IMR-90 (cell line): ENCODE data around the gene PYCARD.

ENCODE experiments used
- MAZ ChIP-seq: IDR thresholded peaks from 2 replicates; pipeline ENCODE4 v1.6.1; 2012; ENCODE audit warnings: low read depth, mild to moderate bottlenecking, low read length, improper control_type of control experiment, moderate library complexity, borderline replicate concordance
- NFE2L2 ChIP-seq: fragments of 150-350 bp; IDR thresholded peaks from 2 replicates; pipeline ENCODE4 v1.6.1; 2016; ENCODE audit warnings: low read depth, mild to moderate bottlenecking, low read length
- POLR2A ChIP-seq: IDR thresholded peaks from 2 replicates; pipeline ENCODE4 v1.6.1; 2012; ENCODE audit warnings: mild to moderate bottlenecking, low read depth, low read length
- RCOR1 ChIP-seq: IDR thresholded peaks from 2 replicates; pipeline ENCODE4 v1.6.1; 2012; ENCODE audit warnings: mild to moderate bottlenecking, low read length, improper control_type of control experiment; ENCODE audit not compliant: insufficient replicate concordance
- RFX5 ChIP-seq: IDR thresholded peaks from 2 replicates; pipeline ENCODE4 v1.8.0; 2012; ENCODE audit warnings: low read depth, mild to moderate bottlenecking, low read length, moderate library complexity
- TF ChIP-seq, protein P1 (sequence below): fragments of 150-350 bp; IDR thresholded peaks from 2 replicates; pipeline ENCODE4 v1.6.1; 2017; ENCODE audit warnings: mild to moderate bottlenecking, antibody characterized with exemption, low read length, low read depth
- TF ChIP-seq, protein P2 (sequence below): conservative IDR thresholded peaks from 2 replicates; pipeline ENCODE4 v1.5.1; 2012; ENCODE audit warnings: mild to moderate bottlenecking, low read depth, low read length, improper control_type of control experiment

DNA sequence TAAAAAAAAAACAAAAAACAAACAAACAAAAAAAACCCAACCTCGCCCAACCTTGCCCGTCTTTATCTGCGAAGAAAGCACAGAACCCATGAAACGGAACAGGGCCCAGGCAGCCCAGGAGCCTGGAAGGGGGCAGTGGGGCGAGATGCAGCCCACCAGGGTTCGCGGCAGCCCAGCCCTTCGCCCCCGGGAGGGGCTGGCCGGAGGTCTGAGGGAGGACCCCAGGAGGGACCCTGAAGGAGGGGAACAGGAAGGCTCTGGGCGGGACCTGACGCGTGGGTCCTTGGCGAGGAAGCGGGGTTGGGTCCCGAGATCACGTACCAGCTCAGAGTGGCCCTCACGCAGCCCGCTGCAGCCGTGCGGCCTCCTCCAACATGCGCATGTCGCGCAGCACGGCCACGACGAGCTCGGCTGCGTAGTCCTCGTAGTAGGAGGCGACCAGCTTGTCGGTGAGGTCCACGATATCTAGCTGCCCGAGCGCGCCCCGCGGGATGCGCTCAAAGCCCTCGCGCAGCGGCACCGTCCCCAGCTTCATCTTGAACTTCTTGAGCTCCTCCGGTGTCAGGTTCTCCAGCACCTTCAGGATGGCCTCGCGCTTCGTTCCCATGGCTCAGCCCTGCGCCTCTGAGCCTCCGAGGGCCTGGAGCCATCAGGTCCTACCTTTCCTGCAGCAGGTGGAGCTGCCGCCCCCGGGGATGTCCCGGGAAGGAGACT lies 14.0 kb upstream of the PYCARD start, which contains the start of gene PYDC1:
- TF ChIP-seq, protein P1, sequence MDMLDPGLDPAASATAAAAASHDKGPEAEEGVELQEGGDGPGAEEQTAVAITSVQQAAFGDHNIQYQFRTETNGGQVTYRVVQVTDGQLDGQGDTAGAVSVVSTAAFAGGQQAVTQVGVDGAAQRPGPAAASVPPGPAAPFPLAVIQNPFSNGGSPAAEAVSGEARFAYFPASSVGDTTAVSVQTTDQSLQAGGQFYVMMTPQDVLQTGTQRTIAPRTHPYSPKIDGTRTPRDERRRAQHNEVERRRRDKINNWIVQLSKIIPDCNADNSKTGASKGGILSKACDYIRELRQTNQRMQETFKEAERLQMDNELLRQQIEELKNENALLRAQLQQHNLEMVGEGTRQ = no peak
- TF ChIP-seq MAZ = no peak
- TF ChIP-seq RFX5 = no peak
- TF ChIP-seq, protein P2, sequence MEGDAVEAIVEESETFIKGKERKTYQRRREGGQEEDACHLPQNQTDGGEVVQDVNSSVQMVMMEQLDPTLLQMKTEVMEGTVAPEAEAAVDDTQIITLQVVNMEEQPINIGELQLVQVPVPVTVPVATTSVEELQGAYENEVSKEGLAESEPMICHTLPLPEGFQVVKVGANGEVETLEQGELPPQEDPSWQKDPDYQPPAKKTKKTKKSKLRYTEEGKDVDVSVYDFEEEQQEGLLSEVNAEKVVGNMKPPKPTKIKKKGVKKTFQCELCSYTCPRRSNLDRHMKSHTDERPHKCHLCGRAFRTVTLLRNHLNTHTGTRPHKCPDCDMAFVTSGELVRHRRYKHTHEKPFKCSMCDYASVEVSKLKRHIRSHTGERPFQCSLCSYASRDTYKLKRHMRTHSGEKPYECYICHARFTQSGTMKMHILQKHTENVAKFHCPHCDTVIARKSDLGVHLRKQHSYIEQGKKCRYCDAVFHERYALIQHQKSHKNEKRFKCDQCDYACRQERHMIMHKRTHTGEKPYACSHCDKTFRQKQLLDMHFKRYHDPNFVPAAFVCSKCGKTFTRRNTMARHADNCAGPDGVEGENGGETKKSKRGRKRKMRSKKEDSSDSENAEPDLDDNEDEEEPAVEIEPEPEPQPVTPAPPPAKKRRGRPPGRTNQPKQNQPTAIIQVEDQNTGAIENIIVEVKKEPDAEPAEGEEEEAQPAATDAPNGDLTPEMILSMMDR = no peak
- TF ChIP-seq POLR2A = no peak
- no peak for TF ChIP-seq RCOR1
- TF ChIP-seq NFE2L2 = no peak
